Activated gamma-delta T cell treated with anti-CD3 and anti-CD28 coated beads, Interleukin-2, amount 50 U/mL, for 16 hours (primary cell): ENCODE results near the gene CBLN3.
"Not testable (repeated sequence)": the region's sequence is repeated elsewhere in the genome, so short reads cannot be mapped to it uniquely, and the experiment has no call there.

Experiments
- DNase-seq: peaks from one replicate; pipeline ENCODE4 v3.0.0-alpha.2; 2020; ENCODE audit warnings: low read depth

The CBLN3 gene

GRCh38 chr14:24429395-24430142, at the start of gene CBLN3, which contains the start of gene KHNYN:
TSS of gene CBLN3 (minus strand) at chr14:24429668. CDS start at chr14:24429054, 614 bp downstream.
TSS of gene KHNYN (plus strand) at chr14:24429954. CDS start at chr14:24430731, 777 bp downstream.
- peak; percentile 83 for DNase-seq

- no peak for DNase-seq
Measured at GRCh38 chr14:24475261-24475660, 45.8 kb upstream of the CBLN3 start.

GRCh38 chr14:24473211-24473610, 43.7 kb upstream of the CBLN3 start:
- DNase-seq = no peak

GRCh38 chr14:24470450-24470849, 41.0 kb upstream of the CBLN3 start:
- not testable (repeated sequence) for DNase-seq

GRCh38 chr14:24465805-24466204, 36.3 kb upstream of the CBLN3 start:
- DNase-seq = no peak

- no peak for DNase-seq
Measured at GRCh38 chr14:24465368-24465767, 35.9 kb upstream of the CBLN3 start.

GRCh38 chr14:24463884-24464785, 34.7 kb upstream of the CBLN3 start:
- no peak for DNase-seq

- DNase-seq = no peak
Measured at GRCh38 chr14:24463017-24463883, 33.8 kb upstream of the CBLN3 start.

GRCh38 chr14:24461336-24461735, 31.9 kb upstream of the CBLN3 start:
- DNase-seq = no peak

GRCh38 chr14:24459331-24459730, 29.9 kb upstream of the CBLN3 start:
- DNase-seq = no peak

- DNase-seq = no peak
Measured at GRCh38 chr14:24458736-24459135, 29.3 kb upstream of the CBLN3 start.

GRCh38 chr14:24456980-24457379, 27.5 kb upstream of the CBLN3 start:
- DNase-seq = no peak

- not testable (repeated sequence) for DNase-seq
Measured at GRCh38 chr14:24450828-24451227, 21.4 kb upstream of the CBLN3 start.

GRCh38 chr14:24443053-24443665, 13.7 kb upstream of the CBLN3 start:
- DNase-seq = no peak

GRCh38 chr14:24442240-24443052, 13.0 kb upstream of the CBLN3 start, which contains the start of gene SDR39U1:
TSS of gene SDR39U1 (minus strand) at chr14:24442776. CDS start at chr14:24442769, 7 bp downstream.
- peak; percentile 95 for DNase-seq

- no peak for DNase-seq
Measured at GRCh38 chr14:24441904-24442239, 12.4 kb upstream of the CBLN3 start.

GRCh38 chr14:24441485-24441884, 12.0 kb upstream of the CBLN3 start:
- no peak for DNase-seq

- DNase-seq = no peak
Measured at GRCh38 chr14:24440606-24441399, 11.3 kb upstream of the CBLN3 start.

GRCh38 chr14:24439830-24440605, 10.6 kb upstream of the CBLN3 start:
- DNase-seq = no peak
